HepG2 (cell line): ENCODE results near the gene ZFHX3. TPM values are rescaled to one million over a fixed set of nuclear protein-coding genes. Genes with fewer than 3 reads are reported as not detected.
A peak's percentile ranks its signal among the peaks of the same experiment; 100 is the strongest.

Source experiments
- ATAC-seq: fragments of 200-7000 bp; cut with Tn5 transposase; 3 replicates; pipeline ENCODE4 v1.9.1; 2020; ENCODE audit warnings: mild to moderate bottlenecking, moderate library complexity
- Bru-seq: library from RNA; stranded (reverse); fragments of 400-500 nt; gene quantifications from one replicate; lab custom pipeline; 2021; lab: Mats Ljungman, UMichigan
- BruChase-seq, 2 experiments: library from RNA; stranded (reverse); fragments of 400-500 nt; gene quantifications; one replicate each; lab custom pipeline; 2021; lab: Mats Ljungman, UMichigan
- BruUV-seq: library from RNA; stranded (reverse); fragments of 400-500 nt; replicated peaks from 2 replicates; lab custom pipeline; 2021; lab: Mats Ljungman, UMichigan
- CTCF ChIA-PET: fragments of 300-600 bp; formaldehyde crosslinking; extraction: SDS; loops from one replicate; lab custom pipeline; 2021; ENCODE audit warnings: low total read pairs, inconsistent platforms, low intra/inter-chr PET ratio; lab: Yijun Ruan, JAX
- POLR2A ChIA-PET: fragments of 350-600 bp; sonication (Branson Sonifier 250); formaldehyde crosslinking; loops from one replicate; lab custom pipeline; 2020; ENCODE audit warnings: antibody characterized with exemption, inconsistent platforms; lab: Yijun Ruan, JAX
- DNase-seq: peaks from one replicate; pipeline ENCODE4 v3.0.0-alpha.2; 2015; ENCODE audit warnings: low spot score
- FAIRE-seq: peaks from 3 replicates; lab custom pipeline; 2011; peaks lifted over from hg19 to GRCh38; lab: Jason Lieb, UNC
- H2AFZ ChIP-seq: one replicate; pipeline ENCODE4 v1.6.1; 2011; ENCODE audit warnings: low read length, inconsistent platforms
- H3K27ac ChIP-seq: fragments of 300-600 bp; 3 replicates; pipeline ENCODE4 v1.8.0; 2011; ENCODE audit warnings: mixed run types, mild to moderate bottlenecking, mixed read lengths, low read length, inconsistent platforms; ENCODE audit not compliant: insufficient read depth; ENCODE audit errors: extremely low read length
- H3K27me3 ChIP-seq, 2 experiments: fragments of 200-600 bp in 1 of 2; 2 replicates in 1 of 2; 3 replicates in 1 of 2; pipeline versions ENCODE4 v1.6.0 to v1.8.0; 2011; ENCODE audit warnings: low read length in 2 of 2, mild to moderate bottlenecking in 2 of 2, moderate library complexity in 2 of 2, inconsistent platforms in 1 of 2; ENCODE audit not compliant: insufficient read depth in 2 of 2, control insufficient read depth in 1 of 2
- H3K36me3 ChIP-seq, 2 experiments: fragments of 200-600 bp in 1 of 2; replicated peaks in 1 of 2; 2 replicates in 1 of 2; 3 replicates in 1 of 2; pipeline versions ENCODE4 v1.5.1 to v1.8.0; 2011; ENCODE audit warnings: low read length in 2 of 2, inconsistent platforms in 1 of 2; ENCODE audit not compliant: insufficient read depth in 2 of 2, control insufficient read depth in 1 of 2
- H3K4me1 ChIP-seq: 2 replicates; pipeline ENCODE4 v1.5.1; 2012; ENCODE audit warnings: low read length, inconsistent platforms; ENCODE audit not compliant: insufficient read depth
- H3K4me2 ChIP-seq: 2 replicates; pipeline ENCODE4 v1.6.0; 2011; ENCODE audit warnings: low read depth, low read length, inconsistent platforms
- H3K4me3 ChIP-seq, 3 experiments: fragments of 200-600 bp in 1 of 3; sonication (generic), shearing (Covaris generic) in 1 of 3; replicated peaks in 1 of 3; 2 replicates each; pipeline ENCODE4 v1.5.1; 2011 to 2016; ENCODE audit warnings: low read length in 3 of 3, inconsistent platforms in 2 of 3, low read depth in 2 of 3, mild to moderate bottlenecking in 2 of 3, control low read depth in 1 of 3, mixed read lengths in 1 of 3; ENCODE audit not compliant: insufficient read depth in 1 of 3
- H3K79me2 ChIP-seq: one replicate; pipeline ENCODE4 v1.6.1; 2011; ENCODE audit warnings: low read length, inconsistent platforms; ENCODE audit not compliant: insufficient read depth
- H3K9ac ChIP-seq: 2 replicates; pipeline ENCODE4 v1.6.0; 2011; ENCODE audit warnings: mild to moderate bottlenecking, low read depth, low read length, inconsistent platforms; ENCODE audit not compliant: insufficient read depth
- H3K9me3 ChIP-seq: 2 replicates; pipeline ENCODE4 v1.5.1; 2012; ENCODE audit warnings: mild to moderate bottlenecking, low read length
- H4K20me1 ChIP-seq: 2 replicates; pipeline ENCODE4 v1.6.0; 2011; ENCODE audit warnings: inconsistent platforms, mild to moderate bottlenecking, low read length, moderate library complexity; ENCODE audit not compliant: insufficient read depth
- GATAD2A ChIP-seq: IDR thresholded peaks from 2 replicates; pipeline ENCODE4 v1.6.1; 2016
- ISL2 ChIP-seq: sonication (generic); formaldehyde crosslinking; IDR thresholded peaks from 2 replicates; pipeline ENCODE4 v1.5.0; 2020; ENCODE audit warnings: missing genetic modification reagents
- NFKB2 ChIP-seq: sonication (generic); formaldehyde crosslinking; IDR thresholded peaks from 2 replicates; pipeline ENCODE4 v1.4.0; 2020; ENCODE audit warnings: missing genetic modification reagents, borderline replicate concordance
- SP4 ChIP-seq: sonication (generic); formaldehyde crosslinking; IDR thresholded peaks from 2 replicates; pipeline ENCODE4 v1.8.1; 2023; ENCODE audit warnings: mild to moderate bottlenecking, missing genetic modification reagents
- ZMYM3 ChIP-seq: sonication (generic); formaldehyde crosslinking; IDR thresholded peaks from 2 replicates; pipeline ENCODE4 v1.5.1; 2020; ENCODE audit warnings: mild to moderate bottlenecking, missing genetic modification reagents
- ZNF777 ChIP-seq: sonication (generic); formaldehyde crosslinking; IDR thresholded peaks from 2 replicates; pipeline ENCODE4 v1.4.0; 2020; ENCODE audit warnings: missing genetic modification reagents
- WGBS: methylation state at CpG from one replicate; pipeline ENCODE4 v1.1.6; 2017; ENCODE audit warnings: low lambda C conversion rate; 5-methylcytosine and 5-hydroxymethylcytosine counted together
- in situ Hi-C: cut with HindIII; loops from 2 replicates; pipeline ENCODE4 v1.10.0; 2017; ENCODE audit warnings: low pct_unique_long_range_greater_than_20kb; ENCODE audit not compliant: extremely low pct_ligation_motif_present
- intact Hi-C: fragments of 100-400 bp; cut with micrococcal nuclease; formaldehyde crosslinking; loops from one replicate; pipeline ENCODE4 v1.10.0; 2022; ENCODE audit not compliant: unreplicated experiment
- long read RNA-seq, 2 experiments: library from RNA in 1 of 2; library from polyadenylated mRNA in 1 of 2; stranded (forward) in 1 of 2; unstranded in 1 of 2; transcript quantifications; one replicate each; pipeline ENCODE4 v2.0.0, GENCODE V29; 2019 to 2022
- polyA minus RNA-seq, 3 experiments: library from RNA; depleted of rRNA, polyadenylated mRNA; stranded (reverse); fragments of >200 nt; gene quantifications; 2 replicates each; pipeline ENCODE4 v1.2.3, GENCODE V29; 2011; ENCODE audit warnings: low replicate concordance in 1 of 3
- polyA plus RNA-seq, 8 experiments: library from polyadenylated mRNA; depleted of rRNA in 3 of 8; stranded (reverse) in 7 of 8; unstranded in 1 of 8; fragments of >200 nt; fragmentation: Illumina TruSeq in 4 of 8; extraction: Trizol in 4 of 8; gene quantifications; 2 replicates each; pipeline versions ENCODE4 v1.2.1 to v1.2.3, GENCODE V29; 2011 to 2016; ENCODE audit warnings: low read depth in 4 of 8, missing spikeins in 1 of 8, mixed read lengths in 1 of 8; ENCODE audit not compliant: insufficient read depth in 1 of 8
- total RNA-seq, 5 experiments: library from RNA; depleted of rRNA; stranded (reverse); fragments of >200 nt; fragmentation: Illumina TruSeq; extraction: Trizol; gene quantifications; 2 replicates each; pipeline ENCODE4 v1.2.3, GENCODE V29; 2016; ENCODE audit warnings: low read depth in 1 of 5
- TF ChIP-seq, protein P1 (sequence below): sonication (generic); formaldehyde crosslinking; IDR thresholded peaks from 2 replicates; pipeline ENCODE4 v1.4.0; 2020; ENCODE audit warnings: low read depth, mild to moderate bottlenecking, missing genetic modification reagents
- TF ChIP-seq, protein P2 (sequence below): IDR thresholded peaks from 2 replicates; pipeline ENCODE4 v1.6.1; 2016; ENCODE audit warnings: mild to moderate bottlenecking
- TF ChIP-seq, protein P3 (sequence below): sonication (generic); formaldehyde crosslinking; IDR thresholded peaks from 2 replicates; pipeline ENCODE4 v1.4.0; 2020; ENCODE audit warnings: missing genetic modification reagents

ZFHX3 gene, protein sequence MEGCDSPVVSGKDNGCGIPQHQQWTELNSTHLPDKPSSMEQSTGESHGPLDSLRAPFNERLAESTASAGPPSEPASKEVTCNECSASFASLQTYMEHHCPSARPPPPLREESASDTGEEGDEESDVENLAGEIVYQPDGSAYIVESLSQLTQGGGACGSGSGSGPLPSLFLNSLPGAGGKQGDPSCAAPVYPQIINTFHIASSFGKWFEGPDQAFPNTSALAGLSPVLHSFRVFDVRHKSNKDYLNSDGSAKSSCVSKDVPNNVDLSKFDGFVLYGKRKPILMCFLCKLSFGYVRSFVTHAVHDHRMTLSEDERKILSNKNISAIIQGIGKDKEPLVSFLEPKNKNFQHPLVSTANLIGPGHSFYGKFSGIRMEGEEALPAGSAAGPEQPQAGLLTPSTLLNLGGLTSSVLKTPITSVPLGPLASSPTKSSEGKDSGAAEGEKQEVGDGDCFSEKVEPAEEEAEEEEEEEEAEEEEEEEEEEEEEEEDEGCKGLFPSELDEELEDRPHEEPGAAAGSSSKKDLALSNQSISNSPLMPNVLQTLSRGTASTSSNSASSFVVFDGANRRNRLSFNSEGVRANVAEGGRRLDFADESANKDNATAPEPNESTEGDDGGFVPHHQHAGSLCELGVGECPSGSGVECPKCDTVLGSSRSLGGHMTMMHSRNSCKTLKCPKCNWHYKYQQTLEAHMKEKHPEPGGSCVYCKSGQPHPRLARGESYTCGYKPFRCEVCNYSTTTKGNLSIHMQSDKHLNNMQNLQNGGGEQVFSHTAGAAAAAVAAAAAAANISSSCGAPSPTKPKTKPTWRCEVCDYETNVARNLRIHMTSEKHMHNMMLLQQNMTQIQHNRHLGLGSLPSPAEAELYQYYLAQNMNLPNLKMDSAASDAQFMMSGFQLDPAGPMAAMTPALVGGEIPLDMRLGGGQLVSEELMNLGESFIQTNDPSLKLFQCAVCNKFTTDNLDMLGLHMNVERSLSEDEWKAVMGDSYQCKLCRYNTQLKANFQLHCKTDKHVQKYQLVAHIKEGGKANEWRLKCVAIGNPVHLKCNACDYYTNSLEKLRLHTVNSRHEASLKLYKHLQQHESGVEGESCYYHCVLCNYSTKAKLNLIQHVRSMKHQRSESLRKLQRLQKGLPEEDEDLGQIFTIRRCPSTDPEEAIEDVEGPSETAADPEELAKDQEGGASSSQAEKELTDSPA (N-terminal part only)
- total RNA-seq (2016; rRNA removed; fragmentation: Illumina TruSeq; extraction: Trizol) (6.0 and 12.3 TPM in 2 replicates), polyA plus RNA-seq (2011; rRNA removed) (5.0 and 5.3 TPM in 2 replicates), polyA minus RNA-seq (2011; rRNA and poly(A)+ RNA removed; ENCODE audit: low replicate concordance) (12.7 and 18.2 TPM in 2 replicates), Bru-seq, nascent RNA (percentile 68 among the genes with signal in this experiment), BruChase-seq, experiment 1, labeled RNA remaining after a 6-hour chase (percentile 71 among the genes with signal in this experiment), BruChase-seq, experiment 2, labeled RNA remaining after a 2-hour chase (percentile 63 among the genes with signal in this experiment)
- total RNA-seq (2016; cell fraction: cytosol; rRNA removed; fragmentation: Illumina TruSeq; extraction: Trizol; ENCODE audit: low read depth): 1.8 and 1.9 TPM in 2 replicates
- total RNA-seq (2016; cell fraction: insoluble cytoplasmic fraction; rRNA removed; fragmentation: Illumina TruSeq; extraction: Trizol): 5.6 and 10.6 TPM in 2 replicates
- 5.0 and 5.6 TPM in 2 replicates for total RNA-seq (2016; cell fraction: membrane; rRNA removed; fragmentation: Illumina TruSeq; extraction: Trizol)
- total RNA-seq (2016; cell fraction: nucleus; rRNA removed; fragmentation: Illumina TruSeq; extraction: Trizol): 15.3 and 19.7 TPM in 2 replicates
- 3.5 and 4.2 TPM in 2 replicates for polyA plus RNA-seq (2011; cell fraction: cytosol; rRNA removed)
- polyA plus RNA-seq (2011; cell fraction: nucleus; rRNA removed): 10.2 and 11.2 TPM in 2 replicates
- polyA plus RNA-seq (2012): 12.6 and 14.4 TPM in 2 replicates
- polyA plus RNA-seq (2016; cell fraction: cytosol; fragmentation: Illumina TruSeq; extraction: Trizol; ENCODE audit: low read depth): 0.31 and 0.36 TPM in 2 replicates
- 8.6 and 11.4 TPM in 2 replicates for polyA plus RNA-seq (2016; cell fraction: insoluble cytoplasmic fraction; fragmentation: Illumina TruSeq; extraction: Trizol; ENCODE audit: low read depth)
- 1.0 and 1.4 TPM in 2 replicates for polyA plus RNA-seq (2016; cell fraction: membrane; fragmentation: Illumina TruSeq; extraction: Trizol; ENCODE audit: low read depth)
- 16.2 and 17.6 TPM in 2 replicates for polyA plus RNA-seq (2016; cell fraction: nucleus; fragmentation: Illumina TruSeq; extraction: Trizol; ENCODE audit: insufficient read depth, low read depth)
- polyA minus RNA-seq (2011; cell fraction: cytosol; rRNA and poly(A)+ RNA removed): 16.9 and 20.7 TPM in 2 replicates
- 23.9 and 27.2 TPM in 2 replicates for polyA minus RNA-seq (2011; cell fraction: nucleus; rRNA and poly(A)+ RNA removed)
- long read RNA-seq, experiment 1, partial matches to known transcripts: 0 of 8 reads
- long read RNA-seq, experiment 1, other reads (novel, unspliced or antisense): 8 of 8 reads
- long read RNA-seq, experiment 2, partial matches to known transcripts: 0 of 26 reads
- long read RNA-seq, experiment 2, other reads (novel, unspliced or antisense): 26 of 26 reads

DNA sequence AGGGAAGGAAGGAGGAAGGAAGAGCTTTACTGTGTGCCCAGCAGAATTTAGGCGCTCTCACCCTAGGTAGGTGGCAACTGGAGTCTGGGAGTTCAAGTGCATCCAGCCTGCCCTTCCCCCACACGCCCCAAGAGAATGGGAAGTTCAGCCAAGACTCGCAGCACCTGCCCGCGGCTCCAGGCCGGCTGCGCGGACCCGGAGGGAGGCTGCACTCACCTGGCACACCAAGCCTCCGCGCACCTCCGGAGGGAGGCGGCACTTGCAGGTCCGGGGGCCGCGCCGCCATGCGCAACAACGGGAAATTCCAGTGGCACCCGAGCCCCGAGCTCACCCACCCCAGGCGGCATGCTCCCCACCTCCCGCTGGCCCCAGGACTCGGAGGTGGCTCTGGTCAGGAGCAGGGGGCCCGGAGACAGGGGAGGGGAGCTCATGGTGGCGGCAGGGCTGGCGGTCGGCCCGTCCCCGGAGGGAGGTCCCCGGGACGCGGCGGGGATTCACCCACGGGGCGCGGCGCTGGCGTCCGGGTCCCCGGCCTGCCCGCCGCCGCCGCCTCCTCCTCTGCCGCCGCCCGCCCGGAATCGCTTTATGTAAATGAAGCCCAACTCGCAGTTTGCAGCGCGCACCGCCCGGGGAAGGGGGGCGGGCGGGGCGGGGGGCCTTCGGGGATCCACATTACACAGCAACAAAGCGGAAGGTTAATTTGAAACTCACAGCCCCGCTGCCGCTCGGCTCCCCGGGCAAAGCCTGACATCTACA, at the start of gene ZFHX3:
Gene ZFHX3 (minus strand): TSS at position 593 of the 756 bp plus-strand sequence. CDS start 87,983 bp downstream, outside the sequence.
- Histone ChIP-seq H3K27ac (peak within 1 kb of the TSS; percentile 89), H3K36me3 (no peaks in the 10 kb centered on the region), H3K4me2 (peak within 1 kb of the TSS; percentile 98), H3K79me2 (peaks cover 94% of the 10 kb centered on the region), H2AFZ (no peak within 1 kb of the TSS), H3K9me3 (no peaks in the 10 kb centered on the region), H3K4me3 (peak within 1 kb of the TSS; percentile 69 to 93 (median 89)), H3K4me1 (peaks cover 87% of the 10 kb centered on the region), H4K20me1 (peaks cover 7% of the 10 kb centered on the region; the same call in 1 of the 2 replicates), H3K9ac (peak within 1 kb of the TSS; percentile 92), H3K27me3 (no peaks in the 10 kb centered on the region; a peak in 2 of 5 replicates)
- in situ Hi-C loops: loop anchor here (5.0 kb wide), 1 partner anchor 100 kb away; no protein-coding TSS in a partner anchor
- DNase-seq: peak; percentile 76
- FAIRE-seq: peak; percentile 39
- ATAC-seq: peak; percentile 63
- 1% methylated on average over 19 of the region's 64 CpGs for WGBS
- CTCF ChIA-PET: no interaction called here
- BruUV-seq: no TSS peak
- POLR2A ChIA-PET: interaction anchor here (0.6 to 5.4 kb wide), 9 partner anchors 8 to 171 kb away, joined by 4 to 49 read pairs (median 6); no protein-coding TSS in a partner anchor
- intact Hi-C loops: loop anchor here (1.0 to 10.0 kb wide), 5 partner anchors 9 to 213 kb away; no protein-coding TSS in a partner anchor
- TF ChIP-seq SP4 (CRISPR knock-in tag) (peak; percentile 77; the same call in 1 of the 2 replicates), ZNF777 (CRISPR knock-in tag) (peak; percentile 72; the same call in 1 of the 2 replicates), NFKB2 (CRISPR knock-in tag) (0 out of 2 replicates have a peak, but pooled peaks have one; percentile 74), ZMYM3 (CRISPR knock-in tag) (peak; percentile 78), ISL2 (peak; percentile 49; the same call in 1 of the 2 replicates), GATAD2A (peak; percentile 58; the same call in 1 of the 2 replicates)
- TF ChIP-seq, protein P1, sequence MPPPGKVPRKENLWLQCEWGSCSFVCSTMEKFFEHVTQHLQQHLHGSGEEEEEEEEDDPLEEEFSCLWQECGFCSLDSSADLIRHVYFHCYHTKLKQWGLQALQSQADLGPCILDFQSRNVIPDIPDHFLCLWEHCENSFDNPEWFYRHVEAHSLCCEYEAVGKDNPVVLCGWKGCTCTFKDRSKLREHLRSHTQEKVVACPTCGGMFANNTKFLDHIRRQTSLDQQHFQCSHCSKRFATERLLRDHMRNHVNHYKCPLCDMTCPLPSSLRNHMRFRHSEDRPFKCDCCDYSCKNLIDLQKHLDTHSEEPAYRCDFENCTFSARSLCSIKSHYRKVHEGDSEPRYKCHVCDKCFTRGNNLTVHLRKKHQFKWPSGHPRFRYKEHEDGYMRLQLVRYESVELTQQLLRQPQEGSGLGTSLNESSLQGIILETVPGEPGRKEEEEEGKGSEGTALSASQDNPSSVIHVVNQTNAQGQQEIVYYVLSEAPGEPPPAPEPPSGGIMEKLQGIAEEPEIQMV (CRISPR knock-in tag): peak; percentile 96
- TF ChIP-seq, protein P2, sequence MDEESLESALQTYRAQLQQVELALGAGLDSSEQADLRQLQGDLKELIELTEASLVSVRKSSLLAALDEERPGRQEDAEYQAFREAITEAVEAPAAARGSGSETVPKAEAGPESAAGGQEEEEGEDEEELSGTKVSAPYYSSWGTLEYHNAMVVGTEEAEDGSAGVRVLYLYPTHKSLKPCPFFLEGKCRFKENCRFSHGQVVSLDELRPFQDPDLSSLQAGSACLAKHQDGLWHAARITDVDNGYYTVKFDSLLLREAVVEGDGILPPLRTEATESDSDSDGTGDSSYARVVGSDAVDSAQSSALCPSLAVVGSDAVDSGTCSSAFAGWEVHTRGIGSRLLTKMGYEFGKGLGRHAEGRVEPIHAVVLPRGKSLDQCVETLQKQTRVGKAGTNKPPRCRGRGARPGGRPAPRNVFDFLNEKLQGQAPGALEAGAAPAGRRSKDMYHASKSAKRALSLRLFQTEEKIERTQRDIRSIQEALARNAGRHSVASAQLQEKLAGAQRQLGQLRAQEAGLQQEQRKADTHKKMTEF (CRISPR knock-in tag): peak; percentile 73; the same call in 1 of the 2 replicates
- TF ChIP-seq, protein P3, sequence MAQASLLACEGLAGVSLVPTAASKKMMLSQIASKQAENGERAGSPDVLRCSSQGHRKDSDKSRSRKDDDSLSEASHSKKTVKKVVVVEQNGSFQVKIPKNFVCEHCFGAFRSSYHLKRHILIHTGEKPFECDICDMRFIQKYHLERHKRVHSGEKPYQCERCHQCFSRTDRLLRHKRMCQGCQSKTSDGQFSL (CRISPR knock-in tag): 0 out of 2 replicates have a peak, but pooled peaks have one; percentile 33
